GM12878 (cell line): ENCODE measurements around the gene TLX1. TPM values are rescaled to one million over a fixed set of nuclear protein-coding genes. Genes with fewer than 3 reads are reported as not detected.

Source experiments
- ATAC-seq: fragments of 200-7000 bp; cut with Tn5 transposase; 3 replicates; pipeline ENCODE4 v1.9.1; 2020; ENCODE audit warnings: mild to moderate bottlenecking, moderate library complexity
- BruUV-seq: library from RNA; stranded (reverse); fragments of 400-500 nt; replicated peaks from 2 replicates; lab custom pipeline; 2021; lab: Mats Ljungman, UMichigan
- CTCF ChIA-PET: fragments of 300-600 bp; sonication (Branson Sonifier 250); formaldehyde crosslinking; extraction: SDS; loops from one replicate; lab custom pipeline; 2021; ENCODE audit warnings: inconsistent platforms; lab: Yijun Ruan, JAX
- POLR2A ChIA-PET: fragments of 350-600 bp; formaldehyde crosslinking; extraction: SDS; loops from one replicate; lab custom pipeline; 2021; ENCODE audit warnings: inconsistent platforms; lab: Charles Lee
- RAD21 ChIA-PET: fragments of 300-600 bp; sonication (Branson Sonifier 250); formaldehyde crosslinking; loops from one replicate; lab custom pipeline; 2023; ENCODE audit warnings: antibody characterized with exemption; ENCODE audit not compliant: unreplicated experiment; lab: Charles Lee
- SMC1A ChIA-PET: fragments of 300-600 bp; sonication (Branson Sonifier 250); formaldehyde crosslinking; loops from one replicate; lab custom pipeline; 2023; ENCODE audit not compliant: unreplicated experiment, uncharacterized antibody; lab: Charles Lee
- DNase-seq: peaks from one replicate; pipeline ENCODE4 v3.0.0-alpha.2; 2011; ENCODE audit warnings: low read depth, low spot score
- FAIRE-seq: peaks from 3 replicates; lab custom pipeline; 2011; peaks lifted over from hg19 to GRCh38; lab: Jason Lieb, UNC
- H2AFZ ChIP-seq: 2 replicates; pipeline ENCODE4 v1.6.0; 2011; ENCODE audit warnings: low read depth, low read length, control low read depth; ENCODE audit not compliant: control insufficient read depth
- H3K27ac ChIP-seq: 2 replicates; pipeline ENCODE4 v1.5.1; 2011; ENCODE audit warnings: control low read depth; ENCODE audit not compliant: control insufficient read depth, insufficient read depth
- H3K27me3 ChIP-seq, 2 experiments: replicated peaks in 1 of 2; 2 replicates each; pipeline versions ENCODE4 v1.6.0 to v1.6.1; 2011; ENCODE audit warnings: low read length in 1 of 2; ENCODE audit not compliant: control insufficient read depth in 2 of 2, insufficient read depth in 2 of 2
- H3K36me3 ChIP-seq, 2 experiments: 2 replicates each; pipeline ENCODE4 v1.5.1; 2011; ENCODE audit warnings: low read length in 1 of 2; ENCODE audit not compliant: control insufficient read depth in 2 of 2, insufficient read depth in 2 of 2
- H3K4me1 ChIP-seq: 2 replicates; pipeline ENCODE4 v1.6.1; 2011; ENCODE audit warnings: mild to moderate bottlenecking, low read length, moderate library complexity, mixed read lengths; ENCODE audit not compliant: control insufficient read depth, insufficient read depth
- H3K4me2 ChIP-seq: 2 replicates; pipeline ENCODE4 v1.6.0; 2011; ENCODE audit warnings: control low read depth; ENCODE audit not compliant: control insufficient read depth, insufficient read depth
- H3K4me3 ChIP-seq: fragments of 200-600 bp; sonication (generic); 2 replicates; pipeline ENCODE4 v1.5.1; 2016
- H3K79me2 ChIP-seq: 2 replicates; pipeline ENCODE4 v1.6.0; 2011; ENCODE audit warnings: low read length; ENCODE audit not compliant: control insufficient read depth, insufficient read depth
- H3K9ac ChIP-seq: 2 replicates; pipeline ENCODE4 v1.8.0; 2011; ENCODE audit warnings: low read length, control low read depth, mixed read lengths; ENCODE audit not compliant: control insufficient read depth, insufficient read depth
- H3K9me3 ChIP-seq: replicated peaks from 3 replicates; pipeline ENCODE4 v1.5.1; 2011; ENCODE audit warnings: mild to moderate bottlenecking, low read length; ENCODE audit not compliant: control insufficient read depth, insufficient read depth
- H4K20me1 ChIP-seq: 2 replicates; pipeline ENCODE4 v1.6.0; 2011; ENCODE audit not compliant: control insufficient read depth, insufficient read depth
- SUZ12 ChIP-seq: fragments of 200-600 bp; sonication (generic); IDR thresholded peaks from one replicate; pipeline ENCODE4 v1.6.1; 2018; ENCODE audit warnings: antibody characterized with exemption, mild to moderate bottlenecking; ENCODE audit not compliant: unreplicated experiment
- WGBS: methylation state at CpG from one replicate; pipeline ENCODE4 v1.1.6; 2016; ENCODE audit warnings: low lambda C conversion rate; ENCODE audit not compliant: insufficient replicate concordance, insufficient coverage; ENCODE audit errors: missing lambda C conversion rate; 5-methylcytosine and 5-hydroxymethylcytosine counted together
- in situ Hi-C: fragments of 300-500 bp; cut with MboI; formaldehyde crosslinking; loops from 9 replicates; pipeline ENCODE4 v1.14.3; 2018; ENCODE audit warnings: mixed read lengths
- intact Hi-C: fragments of 100-400 bp; cut with micrococcal nuclease; formaldehyde crosslinking; loops from one replicate; pipeline ENCODE4 v1.14.2; 2022; ENCODE audit not compliant: unreplicated experiment
- polyA plus RNA-seq, 11 experiments: library from polyadenylated mRNA; depleted of rRNA in 4 of 11; unstranded in 6 of 11; stranded (reverse) in 5 of 11; fragments of >200 nt; fragmentation: Nextera tagmentation in 4 of 11; fragmentation: Illumina TruSeq in 1 of 11; extraction: Ambion mirVana in 4 of 11; extraction: Trizol in 1 of 11; gene quantifications; 1 replicate in 1 of 11; 2 replicates in 10 of 11; pipeline versions ENCODE4 v1.2.1 to v1.2.3, GENCODE V29; 2011 to 2016; ENCODE audit warnings: inconsistent platforms in 2 of 11, missing spikeins in 2 of 11, low read depth in 1 of 11
- total RNA-seq, 4 experiments: library from RNA; depleted of rRNA in 3 of 4; stranded (reverse); fragments of >200 nt in 3 of 4; fragmentation: Illumina TruSeq in 1 of 4; extraction: Trizol in 1 of 4; gene quantifications; 2 replicates each; pipeline versions ENCODE4 v1.2.1 to v1.2.3, GENCODE V29; 2013 to 2021
- TF ChIP-seq, protein P1 (sequence below): IDR thresholded peaks from 2 replicates; pipeline ENCODE4 v1.6.1; 2012; ENCODE audit warnings: improper control_type of control experiment, low read depth, low read length; ENCODE audit not compliant: insufficient replicate concordance

TLX1 gene
- total and polyA plus RNA-seq, 10 of the 15 experiments (the other 5 are each of a cell fraction or from before 2014, with no cell fraction given): not detected

DNA sequence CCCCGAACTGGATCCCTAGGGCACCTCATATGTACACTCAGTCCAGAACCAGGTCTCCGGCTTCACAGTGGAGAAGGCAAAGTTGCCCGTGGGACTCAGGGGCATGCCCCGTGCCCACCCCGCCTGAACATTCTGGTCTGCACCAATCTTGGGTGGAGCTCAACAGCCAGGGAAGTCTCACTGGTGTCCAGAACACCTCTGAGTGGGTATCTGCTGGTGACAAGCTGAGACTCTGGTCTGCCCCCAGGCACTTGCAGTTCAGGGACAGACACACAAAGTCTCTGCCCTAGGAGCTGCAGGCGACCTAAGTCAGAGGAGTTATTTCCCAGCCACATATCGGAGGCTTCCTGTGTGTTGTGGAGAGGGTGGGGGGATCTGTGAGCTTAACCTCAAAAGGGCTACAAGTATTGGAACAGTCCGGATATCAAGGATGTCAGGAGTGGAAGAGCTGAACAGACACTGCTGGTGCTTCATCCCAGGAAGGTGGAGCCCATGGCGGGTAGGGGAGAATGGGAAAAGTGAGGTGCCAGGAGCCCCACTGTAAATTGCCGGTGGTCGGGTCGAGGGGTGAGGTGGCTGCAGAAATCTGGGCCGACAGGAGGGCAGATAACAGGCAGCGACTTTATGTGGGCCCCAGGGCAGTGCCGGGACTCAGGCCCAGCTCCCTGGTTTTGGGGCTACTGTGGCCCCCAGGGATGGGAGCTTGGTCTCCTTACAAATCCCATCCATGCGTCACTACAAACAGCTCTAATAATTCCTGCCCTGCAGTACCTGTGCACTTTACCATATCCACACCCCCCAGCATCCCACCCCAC, 8.6 kb upstream of the TLX1 start:
- ATAC-seq: no peak
- no peak overlapping the region for H3K27ac ChIP-seq
- no peaks in the 10 kb centered on the region for H3K79me2 ChIP-seq
- no peak for DNase-seq
- H3K4me1 ChIP-seq: no peaks in the 10 kb centered on the region; the same call in 1 of the 2 replicates
- H3K9me3 ChIP-seq: no peaks in the 10 kb centered on the region
- H3K9ac ChIP-seq: no peak overlapping the region
- ChIA-PET CTCF (interaction anchor here (1.0 to 1.5 kb wide), 4 partner anchors 19 to 124 kb away, joined by 3 to 5 read pairs (median 4); no protein-coding TSS in a partner anchor), POLR2A (interaction anchor here (0.6 kb wide), 1 partner anchor 108 kb away, joined by 3 read pairs; no protein-coding TSS in a partner anchor), SMC1A (no interaction called here), RAD21 (interaction anchor here (0.8 to 1.5 kb wide), 2 partner anchors 17 to 19 kb away, joined by 3 read pairs; no protein-coding TSS in a partner anchor)
- no peaks in the 10 kb centered on the region for H4K20me1 ChIP-seq
- no peaks in the 10 kb centered on the region for H3K36me3 ChIP-seq
- TF ChIP-seq, protein P1, sequence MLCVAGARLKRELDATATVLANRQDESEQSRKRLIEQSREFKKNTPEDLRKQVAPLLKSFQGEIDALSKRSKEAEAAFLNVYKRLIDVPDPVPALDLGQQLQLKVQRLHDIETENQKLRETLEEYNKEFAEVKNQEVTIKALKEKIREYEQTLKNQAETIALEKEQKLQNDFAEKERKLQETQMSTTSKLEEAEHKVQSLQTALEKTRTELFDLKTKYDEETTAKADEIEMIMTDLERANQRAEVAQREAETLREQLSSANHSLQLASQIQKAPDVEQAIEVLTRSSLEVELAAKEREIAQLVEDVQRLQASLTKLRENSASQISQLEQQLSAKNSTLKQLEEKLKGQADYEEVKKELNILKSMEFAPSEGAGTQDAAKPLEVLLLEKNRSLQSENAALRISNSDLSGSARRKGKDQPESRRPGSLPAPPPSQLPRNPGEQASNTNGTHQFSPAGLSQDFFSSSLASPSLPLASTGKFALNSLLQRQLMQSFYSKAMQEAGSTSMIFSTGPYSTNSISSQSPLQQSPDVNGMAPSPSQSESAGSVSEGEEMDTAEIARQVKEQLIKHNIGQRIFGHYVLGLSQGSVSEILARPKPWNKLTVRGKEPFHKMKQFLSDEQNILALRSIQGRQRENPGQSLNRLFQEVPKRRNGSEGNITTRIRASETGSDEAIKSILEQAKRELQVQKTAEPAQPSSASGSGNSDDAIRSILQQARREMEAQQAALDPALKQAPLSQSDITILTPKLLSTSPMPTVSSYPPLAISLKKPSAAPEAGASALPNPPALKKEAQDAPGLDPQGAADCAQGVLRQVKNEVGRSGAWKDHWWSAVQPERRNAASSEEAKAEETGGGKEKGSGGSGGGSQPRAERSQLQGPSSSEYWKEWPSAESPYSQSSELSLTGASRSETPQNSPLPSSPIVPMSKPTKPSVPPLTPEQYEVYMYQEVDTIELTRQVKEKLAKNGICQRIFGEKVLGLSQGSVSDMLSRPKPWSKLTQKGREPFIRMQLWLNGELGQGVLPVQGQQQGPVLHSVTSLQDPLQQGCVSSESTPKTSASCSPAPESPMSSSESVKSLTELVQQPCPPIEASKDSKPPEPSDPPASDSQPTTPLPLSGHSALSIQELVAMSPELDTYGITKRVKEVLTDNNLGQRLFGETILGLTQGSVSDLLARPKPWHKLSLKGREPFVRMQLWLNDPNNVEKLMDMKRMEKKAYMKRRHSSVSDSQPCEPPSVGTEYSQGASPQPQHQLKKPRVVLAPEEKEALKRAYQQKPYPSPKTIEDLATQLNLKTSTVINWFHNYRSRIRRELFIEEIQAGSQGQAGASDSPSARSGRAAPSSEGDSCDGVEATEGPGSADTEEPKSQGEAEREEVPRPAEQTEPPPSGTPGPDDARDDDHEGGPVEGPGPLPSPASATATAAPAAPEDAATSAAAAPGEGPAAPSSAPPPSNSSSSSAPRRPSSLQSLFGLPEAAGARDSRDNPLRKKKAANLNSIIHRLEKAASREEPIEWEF: no peak
- TF ChIP-seq SUZ12: peak; percentile 28
- FAIRE-seq: no peak
- no TSS peak for BruUV-seq
- peaks cover 25% of the 10 kb centered on the region in 2 experiments for H3K27me3 ChIP-seq
- in situ Hi-C loops (no loop called here), intact Hi-C loops (no loop called here)
- H2AFZ ChIP-seq: no peak overlapping the region
- no peak overlapping the region for H3K4me2 ChIP-seq
- H3K4me3 ChIP-seq: no peak overlapping the region
- WGBS: 32% methylated on average over 16 of the region's 16 CpGs
